Measurements from ENCODE around the gene TMCO5A.

- TF ChIP-seq CTCF (conservative IDR thresholded peaks at IDR 0.05; ENCODE audit: low read depth, low read length) (no peak), EZH2 (IDR thresholded peaks at IDR 0.05; ENCODE audit: borderline replicate concordance, low read depth, low read length, poor library complexity, severe bottlenecking) (no peak)
Observed at GRCh38 chr15:37940876-37941275, 6.4 kb downstream of the TMCO5A start.
